Thymus (tissue), 14 donors: ENCODE data around the gene OR10R2. TPM values are rescaled to one million over a fixed set of nuclear protein-coding genes. Genes with fewer than 3 reads are reported as not detected.
A peak's percentile ranks its signal among the peaks of the same experiment; 100 is the strongest.
"Not testable (repeated sequence)": the region's sequence is repeated elsewhere in the genome, so short reads cannot be mapped to it uniquely, and the experiment has no call there.

Source experiments
- DNase-seq, 9 donors: peaks; one replicate each; pipeline ENCODE4 v3.0.0-alpha.2; 2013; ENCODE audit warnings: low spot score in 9 of 9, low read depth in 6 of 9, missing footprints in 1 of 9
- H3K27ac ChIP-seq, 2 donors: one replicate each; pipeline ENCODE4 v1.5.1; 2013; ENCODE audit warnings: control low read depth in 1 of 2, low read depth in 1 of 2, low read length in 1 of 2, mild to moderate bottlenecking in 1 of 2, moderate library complexity in 1 of 2
- H3K27me3 ChIP-seq, 2 donors: one replicate each; pipeline ENCODE4 v1.5.1; 2013; ENCODE audit warnings: low read length in 1 of 2; ENCODE audit not compliant: control insufficient read depth in 2 of 2, insufficient read depth in 1 of 2
- H3K36me3 ChIP-seq, 2 donors: one replicate each; pipeline ENCODE4 v1.5.1; 2013; ENCODE audit warnings: low read length in 1 of 2, mild to moderate bottlenecking in 1 of 2, moderate library complexity in 1 of 2; ENCODE audit not compliant: control insufficient read depth in 2 of 2, insufficient read depth in 2 of 2
- H3K4me1 ChIP-seq, 2 donors: one replicate each; pipeline ENCODE4 v1.5.1; 2013; ENCODE audit warnings: low read length in 2 of 2; ENCODE audit not compliant: control insufficient read depth in 2 of 2, insufficient read depth in 2 of 2
- H3K4me3 ChIP-seq, 2 donors: one replicate each; pipeline ENCODE4 v1.5.1; 2013; ENCODE audit warnings: low read length in 2 of 2, control low read depth in 1 of 2, mild to moderate bottlenecking in 1 of 2
- H3K9me3 ChIP-seq, 2 donors: one replicate each; pipeline ENCODE4 v1.5.1; 2013; ENCODE audit warnings: low read length in 1 of 2, mild to moderate bottlenecking in 1 of 2; ENCODE audit not compliant: control insufficient read depth in 2 of 2, insufficient read depth in 1 of 2
- WGBS: extraction: QIAGEN DNeasy Blood & Tissue Kit; methylation state at CpG from one replicate; pipeline ENCODE4 v1.1.7; 2013; 5-methylcytosine and 5-hydroxymethylcytosine counted together
- long read RNA-seq, 10 donors: transcript quantifications; one replicate each; lab custom pipeline, GENCODE V29; 2026
- polyA plus RNA-seq: library from polyadenylated mRNA; stranded (reverse); fragments of 200-250 nt; gene quantifications from one replicate; pipeline ENCODE4 v1.2.3, GENCODE V29; 2013
- total RNA-seq: library from RNA; stranded (reverse); fragments of 120-200 nt; gene quantifications from one replicate; pipeline ENCODE4 v1.2.4, GENCODE V29; 2013
- donor health status: healthy.

Gene OR10R2
- total RNA-seq (not detected), polyA plus RNA-seq (0.39 TPM)
- long read RNA-seq, donor 1, partial matches to known transcripts, result 0 of 4 reads
- long read RNA-seq, donor 1, other reads (novel, unspliced or antisense), result 0 of 4 reads
- long read RNA-seq, donor 2, transcript OR10R2-203 (1 exons, 975 nt), result major isoform, 68 of 101 reads
- long read RNA-seq, donor 2, transcript OR10R2-201 (1 exons, 1,008 nt), result minor isoform, 28 of 101 reads
- long read RNA-seq, donor 2, partial matches to known transcripts, result 0 of 101 reads
- long read RNA-seq, donor 2, other reads (novel, unspliced or antisense), result 5 of 101 reads
- long read RNA-seq, donor 3, transcript OR10R2-201 (1 exons, 1,008 nt), result minor isoform, 24 of 95 reads
- long read RNA-seq, donor 3, transcript OR10R2-203 (1 exons, 975 nt), result major isoform, 71 of 95 reads
- long read RNA-seq, donor 3, partial matches to known transcripts, result 0 of 95 reads
- long read RNA-seq, donor 3, other reads (novel, unspliced or antisense), result 0 of 95 reads
- long read RNA-seq, donor 4, transcript OR10R2-203 (1 exons, 975 nt), result major isoform, 23 of 73 reads
- long read RNA-seq, donor 4, transcript OR10R2-201 (1 exons, 1,008 nt), result minor isoform, 6 of 73 reads
- long read RNA-seq, donor 4, partial matches to known transcripts, result 0 of 73 reads
- long read RNA-seq, donor 4, other reads (novel, unspliced or antisense), result 44 of 73 reads
- long read RNA-seq, donor 5, transcript OR10R2-203 (1 exons, 975 nt), result major isoform, 45 of 53 reads
- long read RNA-seq, donor 5, transcript OR10R2-201 (1 exons, 1,008 nt), result minor isoform, 8 of 53 reads
- long read RNA-seq, donor 5, partial matches to known transcripts, result 0 of 53 reads
- long read RNA-seq, donor 5, other reads (novel, unspliced or antisense), result 0 of 53 reads
- long read RNA-seq, donor 6, transcript OR10R2-201 (1 exons, 1,008 nt), result minor isoform, 12 of 32 reads
- long read RNA-seq, donor 6, transcript OR10R2-203 (1 exons, 975 nt), result major isoform, 13 of 32 reads
- long read RNA-seq, donor 6, partial matches to known transcripts, result 7 of 32 reads
- long read RNA-seq, donor 6, other reads (novel, unspliced or antisense), result 0 of 32 reads
- long read RNA-seq, donor 7, transcript OR10R2-203 (1 exons, 975 nt), result major isoform, 21 of 22 reads
- long read RNA-seq, donor 7, partial matches to known transcripts, result 0 of 22 reads
- long read RNA-seq, donor 7, other reads (novel, unspliced or antisense), result 0 of 22 reads
- long read RNA-seq, donor 8, transcript OR10R2-203 (1 exons, 975 nt), result major isoform, 5 of 5 reads
- long read RNA-seq, donor 8, partial matches to known transcripts, result 0 of 5 reads
- long read RNA-seq, donor 8, other reads (novel, unspliced or antisense), result 0 of 5 reads
- long read RNA-seq, donor 9, transcript OR10R2-203 (1 exons, 975 nt), result major isoform, 16 of 27 reads
- long read RNA-seq, donor 9, transcript OR10R2-201 (1 exons, 1,008 nt), result minor isoform, 11 of 27 reads
- long read RNA-seq, donor 9, partial matches to known transcripts, result 0 of 27 reads
- long read RNA-seq, donor 9, other reads (novel, unspliced or antisense), result 0 of 27 reads
- long read RNA-seq, donor 10, transcript OR10R2-203 (1 exons, 975 nt), result major isoform, 15 of 15 reads
- long read RNA-seq, donor 10, partial matches to known transcripts, result 0 of 15 reads
- long read RNA-seq, donor 10, other reads (novel, unspliced or antisense), result 0 of 15 reads

GRCh38 chr1:158471920-158472319 lies at the start of gene OR10R2:
Gene OR10R2 (plus strand): TSS chr1:158472220. CDS start chr1:158472326, 106 bp downstream.
- DNase-seq, result no peak
- Histone ChIP-seq H3K27me3 (no peaks in the 10 kb centered on the region), H3K4me3 (no peak within 1 kb of the TSS), H3K9me3 (no peaks in the 10 kb centered on the region), H3K27ac (no peak within 1 kb of the TSS), H3K36me3 (peaks cover 0 to 9% of the 10 kb centered on the region in 2 donors), H3K4me1 (no peaks in the 10 kb centered on the region)

DNA sequence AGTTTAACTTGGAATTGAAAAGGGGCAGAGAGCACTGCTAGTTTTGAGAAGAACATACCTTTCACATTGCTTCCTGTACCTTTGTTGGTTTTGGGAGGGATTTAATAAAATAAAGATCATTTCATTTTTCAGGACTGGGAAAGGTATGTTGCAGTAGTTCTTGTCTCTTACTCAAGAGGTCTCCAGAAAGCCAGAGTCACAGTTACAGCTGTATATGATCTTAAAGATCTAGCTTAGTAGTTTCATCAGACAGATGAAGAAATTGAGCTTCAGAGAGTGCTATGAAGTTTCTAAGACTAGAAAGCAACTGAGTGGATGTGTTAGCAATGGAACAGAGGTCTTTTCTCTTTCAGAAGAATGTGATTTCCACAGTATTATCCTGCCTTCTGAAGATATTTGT lies 47.0 kb upstream of the OR10R2 start:
- peak overlapping the region in 1 of 2 donors; percentile 74 for H3K27ac ChIP-seq
- peaks cover 0 to 2% of the 10 kb centered on the region in 2 donors for H3K4me1 ChIP-seq
- H3K9me3 ChIP-seq, result no peaks in the 10 kb centered on the region
- DNase-seq, result peak in 6 of 9 donors; percentile 38 to 76 (median 47)
- H3K4me3 ChIP-seq, result no peak overlapping the region
- no peaks in the 10 kb centered on the region for H3K36me3 ChIP-seq
- H3K27me3 ChIP-seq, result no peaks in the 10 kb centered on the region

- H3K27me3 ChIP-seq, result no peaks in the 10 kb centered on the region
- H3K4me1 ChIP-seq, result peaks cover 0 to 2% of the 10 kb centered on the region in 2 donors
- H3K27ac ChIP-seq, result peak within 1 kb of the TSS in 1 of 2 donors; percentile 74
- DNase-seq, result no peak
- H3K9me3 ChIP-seq, result no peaks in the 10 kb centered on the region
- H3K4me3 ChIP-seq, result no peak within 1 kb of the TSS
- H3K36me3 ChIP-seq, result no peaks in the 10 kb centered on the region
- WGBS, result 100% methylated on average over 1 of the region's 1 CpG
Measured at GRCh38 chr1:158426137-158426536, 45.9 kb upstream of the OR10R2 start, which contains the start of gene OR10K2. Gene OR10K2 (minus strand): TSS chr1:158426237. CDS start chr1:158420866, 5,371 bp downstream.

- H3K4me3 ChIP-seq, H3K27ac ChIP-seq, H3K27me3 ChIP-seq: not testable (repeated sequence)
Measured at GRCh38 chr1:158430163-158430562, 41.9 kb upstream of the OR10R2 start.

DNA sequence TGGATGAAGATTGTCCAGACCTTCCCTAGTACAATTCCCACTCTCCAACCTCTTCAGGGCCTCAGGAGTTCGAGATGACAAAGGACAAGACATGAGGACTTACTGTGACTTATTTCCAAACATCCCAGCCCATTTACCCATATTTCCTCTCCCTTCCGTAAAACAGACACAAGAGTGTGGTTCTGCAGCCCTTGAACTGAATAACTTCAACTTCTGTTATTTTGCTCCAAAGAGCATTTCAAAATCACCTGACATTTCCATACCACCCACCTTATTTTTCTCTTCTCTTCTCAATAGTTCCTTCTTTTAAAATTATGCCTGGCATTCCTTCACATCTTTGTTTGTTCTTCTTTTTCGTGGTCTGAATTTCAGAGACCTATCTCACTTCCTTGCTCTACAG lies 37.3 kb upstream of the OR10R2 start:
- Histone ChIP-seq H3K27ac (no peak overlapping the region), H3K36me3 (no peaks in the 10 kb centered on the region), H3K4me1 (peaks cover 0 to 3% of the 10 kb centered on the region in 2 donors), H3K4me3 (no peak overlapping the region), H3K9me3 (peaks cover 0 to 13% of the 10 kb centered on the region in 2 donors), H3K27me3 (no peaks in the 10 kb centered on the region)
- WGBS, result 63% methylated on average over 3 of the region's 3 CpGs
- DNase-seq, result no peak

More at GRCh38 chr1:158430163-158430562, 41.9 kb upstream of the OR10R2 start:
- H3K4me1 ChIP-seq, DNase-seq, H3K36me3 ChIP-seq: not testable (repeated sequence)
- WGBS, result 46% methylated on average over 3 of the region's 3 CpGs
- peaks cover 0 to 13% of the 10 kb centered on the region in 2 donors for H3K9me3 ChIP-seq

- H3K9me3 ChIP-seq, result no peaks in the 10 kb centered on the region
- H3K4me1 ChIP-seq, result peaks cover 11 to 12% of the 10 kb centered on the region in 2 donors
- no peaks in the 10 kb centered on the region for H3K27me3 ChIP-seq
- WGBS, result 35% methylated on average over 4 of the region's 4 CpGs
- DNase-seq, result peak in 6 of 9 donors; percentile 21 to 60 (median 37)
- peak overlapping the region in 1 of 2 donors; percentile 59 for H3K27ac ChIP-seq
- H3K4me3 ChIP-seq, result no peak overlapping the region
- H3K36me3 ChIP-seq, result no peaks in the 10 kb centered on the region
Measured at GRCh38 chr1:158445376-158445775, 26.6 kb upstream of the OR10R2 start.

DNA sequence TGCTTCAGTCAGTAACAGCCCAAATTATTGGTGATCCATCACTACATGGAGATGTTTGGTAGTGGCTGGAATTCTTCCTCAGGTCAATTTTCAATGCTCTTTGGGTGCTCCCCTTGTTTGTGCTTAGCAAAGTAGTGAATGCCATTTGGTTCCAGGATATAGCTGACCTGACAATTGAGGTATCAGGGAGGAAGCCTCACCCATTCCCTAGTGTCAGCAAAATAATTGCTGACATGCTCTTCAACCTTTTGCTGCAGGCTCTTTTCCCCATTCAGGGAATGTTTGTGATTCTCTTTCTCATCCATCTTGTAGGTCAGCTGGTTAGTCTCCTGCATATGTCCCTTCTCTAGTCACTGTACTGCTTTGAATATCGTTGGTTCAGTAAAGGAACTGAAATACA lies 17.5 kb upstream of the OR10R2 start:
- DNase-seq, result no peak
- Histone ChIP-seq H3K4me3 (no peak overlapping the region), H3K4me1 (no peaks in the 10 kb centered on the region), H3K36me3 (no peaks in the 10 kb centered on the region), H3K9me3 (no peaks in the 10 kb centered on the region), H3K27ac (no peak overlapping the region), H3K27me3 (no peaks in the 10 kb centered on the region)
- 92% methylated on average over 1 of the region's 1 CpG for WGBS

DNA sequence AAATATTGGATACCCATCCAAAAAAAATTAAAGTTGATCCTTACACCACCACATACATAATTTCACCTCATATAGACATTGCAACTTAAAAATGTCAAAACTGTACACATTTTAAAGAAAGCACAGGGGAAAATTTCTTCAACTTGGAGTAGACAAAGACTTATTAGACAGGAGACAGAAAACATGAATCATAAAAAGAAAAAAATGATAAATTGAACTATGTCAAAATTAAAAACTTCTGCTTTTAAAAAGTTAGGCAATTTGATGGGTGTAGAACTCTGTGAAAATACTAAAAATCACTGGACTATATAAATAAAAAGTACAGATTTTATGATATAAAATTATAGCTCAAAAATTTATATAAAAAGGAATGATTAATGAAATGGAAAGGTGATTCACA lies 14.8 kb upstream of the OR10R2 start:
- Histone ChIP-seq H3K4me1 (no peaks in the 10 kb centered on the region), H3K36me3 (peaks cover 9% of the 10 kb centered on the region in 2 donors), H3K27ac (no peak overlapping the region), H3K27me3 (no peaks in the 10 kb centered on the region), H3K4me3 (no peak overlapping the region), H3K9me3 (no peaks in the 10 kb centered on the region)
- no peak for DNase-seq
